ENCODE data around the gene ZNF79. TPM values are rescaled to one million over a fixed set of nuclear protein-coding genes. Genes with fewer than 3 reads are reported as not detected.

The ZNF79 gene
- total and polyA plus RNA-seq, 2 of the 8 experiments (the other 6 are each of a cell fraction or from before 2014, with no cell fraction given): 2.4 to 7.4 TPM

DNA sequence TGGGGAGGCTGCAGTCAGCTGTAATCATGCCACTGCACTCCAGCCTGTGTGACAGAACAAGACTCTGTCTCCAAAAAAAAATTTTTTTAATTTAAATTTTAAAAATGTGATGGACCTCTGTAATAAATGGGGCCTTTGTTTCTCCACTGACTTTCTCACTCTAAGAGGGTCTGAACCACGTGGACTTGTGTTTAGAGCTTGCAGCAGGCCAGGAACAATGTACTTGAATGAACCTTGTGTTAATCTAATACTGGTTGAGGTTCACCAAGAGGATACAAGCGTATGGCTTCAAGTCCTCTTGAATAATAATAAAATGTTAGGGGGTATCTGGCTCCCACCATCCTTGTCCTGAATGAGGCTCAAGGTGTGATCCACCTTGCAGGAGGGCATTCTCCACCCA is 41.6 kb upstream of the ZNF79 start:
- H2BK12ac ChIP-seq (ENCODE audit: low read depth, low read length): no peak overlapping the region
- no peak overlapping the region for H2BK5ac ChIP-seq (ENCODE audit: low read depth, low read length)
- H3K79me1 ChIP-seq (ENCODE audit: low read depth, low read length): no peaks in the 10 kb centered on the region
- POLR2A ChIA-PET (ENCODE audit: partially characterized antibody): interaction anchor here (0.8 to 1.1 kb wide), 2 partner anchors 12 to 69 kb away, joined by 3 read pairs; partner anchors contain the start of genes LRSAM1 and RPL12
- H3K23me2 ChIP-seq (ENCODE audit: low read depth, low read length): no peaks in the 10 kb centered on the region
- H3K79me2 ChIP-seq (ENCODE audit: control insufficient read depth in 1 of 2, insufficient read depth in 2 of 2, low read length in 2 of 2): no peaks in the 10 kb centered on the region
- no peak overlapping the region for H2BK20ac ChIP-seq (ENCODE audit: low read length)
- H2AFZ ChIP-seq (ENCODE audit: low read length): no peak overlapping the region
- H3K18ac ChIP-seq (ENCODE audit: extremely low read depth, low read length): no peak overlapping the region
- H3K9me3 ChIP-seq (ENCODE audit: insufficient read depth in 2 of 2, low read depth in 1 of 2, low read length in 1 of 2): no peaks in the 10 kb centered on the region
- H4K20me1 ChIP-seq (replicated peaks in 1 of 2; ENCODE audit: control insufficient read depth in 1 of 2, insufficient read depth in 2 of 2, low read length in 2 of 2): no peaks in the 10 kb centered on the region
- no peak overlapping the region for H3K14ac ChIP-seq (ENCODE audit: insufficient read length)
- H4K91ac ChIP-seq (replicated peaks; ENCODE audit: insufficient read length, low read length): peak overlapping the region; percentile 65
- FAIRE-seq (no peak), DNase-seq (ENCODE audit: low read depth in 1 of 2, low spot score in 2 of 2) (no peak)
- CTCF ChIA-PET (ENCODE audit: partially characterized antibody): interaction anchor here (0.8 to 3.7 kb wide), 5 partner anchors 9 to 35 kb away, joined by 3 to 15 read pairs (median 5); no protein-coding TSS in a partner anchor
- no peak overlapping the region for H2BK15ac ChIP-seq (ENCODE audit: low read length)
- no peak overlapping the region for H3K23ac ChIP-seq (ENCODE audit: insufficient read length)
- WGBS, 2 experiments (ENCODE audit: extremely low coverage in 1 of 2, insufficient coverage in 1 of 2, insufficient read length in 1 of 2, insufficient replicate concordance in 2 of 2, low coverage in 1 of 2, low lambda C conversion rate in 2 of 2, missing lambda C conversion rate in 1 of 2): 82% methylated on average over 2 of the region's 2 CpGs; no CpG with 5 or more reads in 1 of the 2 experiments
- no peak overlapping the region for H3K27ac ChIP-seq (ENCODE audit: low read depth, low read length)
- H3K4me2 ChIP-seq (ENCODE audit: insufficient read depth in 1 of 2, low read depth in 2 of 2, low read length in 2 of 2): no peak overlapping the region
- no peak overlapping the region for H4K5ac ChIP-seq (ENCODE audit: insufficient read length, low read depth, low read length)
- H4K8ac ChIP-seq (ENCODE audit: extremely low read depth, insufficient read depth, low read length): no peak overlapping the region
- H2BK120ac ChIP-seq (replicated peaks; ENCODE audit: low read depth, low read length): no peak overlapping the region
- H3K56ac ChIP-seq (replicated peaks; ENCODE audit: insufficient read length, low read depth, low read length): no peak overlapping the region
- no peak overlapping the region for H3K4me3 ChIP-seq (ENCODE audit: extremely low read depth in 1 of 4, insufficient read depth in 2 of 4, low read depth in 3 of 4, low read length in 4 of 4)
- no peaks in the 10 kb centered on the region for H3K4me1 ChIP-seq (replicated peaks in 1 of 4; ENCODE audit: control insufficient read depth in 3 of 4, insufficient read depth in 4 of 4, low read length in 3 of 4)
- TF ChIP-seq, protein P1, sequence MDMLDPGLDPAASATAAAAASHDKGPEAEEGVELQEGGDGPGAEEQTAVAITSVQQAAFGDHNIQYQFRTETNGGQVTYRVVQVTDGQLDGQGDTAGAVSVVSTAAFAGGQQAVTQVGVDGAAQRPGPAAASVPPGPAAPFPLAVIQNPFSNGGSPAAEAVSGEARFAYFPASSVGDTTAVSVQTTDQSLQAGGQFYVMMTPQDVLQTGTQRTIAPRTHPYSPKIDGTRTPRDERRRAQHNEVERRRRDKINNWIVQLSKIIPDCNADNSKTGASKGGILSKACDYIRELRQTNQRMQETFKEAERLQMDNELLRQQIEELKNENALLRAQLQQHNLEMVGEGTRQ (IDR thresholded peaks at IDR 0.05; ENCODE audit: low read length): no peak
- no peak for TF ChIP-seq MAFK (IDR thresholded peaks at IDR 0.05; ENCODE audit: low read depth, low read length)
- TF ChIP-seq HDAC2 (IDR thresholded peaks at IDR 0.05; ENCODE audit: borderline replicate concordance in 1 of 2, low read depth in 2 of 2, low read length in 2 of 2): no peak
- TF ChIP-seq BCL11A (IDR thresholded peaks at IDR 0.05; ENCODE audit: low read depth in 2 of 2, low read length in 2 of 2): no peak
- TF ChIP-seq RXRA (IDR thresholded peaks at IDR 0.05; ENCODE audit: insufficient read depth, low read depth, low read length): no peak
- TF ChIP-seq GABPA (IDR thresholded peaks at IDR 0.05; ENCODE audit: borderline replicate concordance, insufficient read depth, low read length): no peak
- no peaks in the 10 kb centered on the region for H3K36me3 ChIP-seq (ENCODE audit: control insufficient read depth in 2 of 4, insufficient read depth in 4 of 4, low read length in 3 of 4)
- no peak overlapping the region for H2AK5ac ChIP-seq (ENCODE audit: low read depth, low read length)
- no peak overlapping the region for H3K4ac ChIP-seq (replicated peaks; ENCODE audit: insufficient read length, low read depth, low read length)
- no peaks in the 10 kb centered on the region; a peak in 1 of 7 replicates for H3K27me3 ChIP-seq (replicated peaks in 1 of 4; ENCODE audit: control insufficient read depth in 3 of 4, extremely low read depth in 1 of 4, insufficient read depth in 3 of 4, low read length in 3 of 4)
- H3K9ac ChIP-seq (replicated peaks in 1 of 4; ENCODE audit: extremely low read depth in 1 of 4, low read depth in 3 of 4, low read length in 3 of 4): no peak overlapping the region

Measured in H1 (cell line).